Measurements from ENCODE around the gene TRNP1.

- no peak for TF ChIP-seq HDAC6 (IDR thresholded peaks at IDR 0.05; ENCODE audit: unreplicated experiment)
- TF ChIP-seq CTCF (IDR thresholded peaks at IDR 0.05 in 2 of 3, conservative IDR thresholded peaks at IDR 0.05 in 1 of 3; ENCODE audit: control insufficient read depth in 2 of 3, extremely low read depth in 1 of 3, insufficient read depth in 1 of 3, low read depth in 3 of 3, low read length in 3 of 3): no peak
- no peak for TF ChIP-seq GABPA (IDR thresholded peaks at IDR 0.05; ENCODE audit: low read depth)
- no peak for TF ChIP-seq SMAD1 (IDR thresholded peaks at IDR 0.05; ENCODE audit: low read depth, partially characterized antibody)
- no peak for TF ChIP-seq EZH2 (IDR thresholded peaks at IDR 0.05; ENCODE audit: borderline replicate concordance, control insufficient read depth, low read depth, low read length)
- no peak for TF ChIP-seq JUNB (IDR thresholded peaks at IDR 0.05)
- TF ChIP-seq MXI1 (IDR thresholded peaks at IDR 0.05; ENCODE audit: low read depth, low read length): no peak
- TF ChIP-seq BCL11A (IDR thresholded peaks at IDR 0.05; ENCODE audit: low read depth, low read length): no peak
- no peak for TF ChIP-seq IKZF2 (IDR thresholded peaks at IDR 0.05)
Observed at GRCh38 chr1:27031235-27032118, 38.0 kb downstream of the TRNP1 start.

All from GM12878 (cell line).